NK-92 (cell line): ENCODE data around the gene FNDC1.
"Not testable (repeated sequence)": the region's sequence is repeated elsewhere in the genome, so short reads cannot be mapped to it uniquely, and the experiment has no call there.

ENCODE experiments used
- DNase-seq: peaks from one replicate; lab custom pipeline; 2025; ENCODE audit not compliant: unreplicated experiment; lab: John Stamatoyannopoulos, UW

FNDC1 gene

GRCh38 chr6:159255434-159255951 lies 86.3 kb downstream of the FNDC1 start:
- no peak for DNase-seq

GRCh38 chr6:159256128-159256527 lies 86.9 kb downstream of the FNDC1 start:
- DNase-seq, result no peak

- no peak for DNase-seq
Measured at GRCh38 chr6:159257846-159258245, 88.6 kb downstream of the FNDC1 start.

- no peak for DNase-seq
Measured at GRCh38 chr6:159259441-159260125, 90.4 kb downstream of the FNDC1 start.

- no peak for DNase-seq
Measured at GRCh38 chr6:159260208-159260607, 91.0 kb downstream of the FNDC1 start.

- DNase-seq, result no peak
Measured at GRCh38 chr6:159261995-159262394, 92.8 kb downstream of the FNDC1 start.

- DNase-seq, result no peak
Measured at GRCh38 chr6:159262586-159262985, 93.4 kb downstream of the FNDC1 start.

GRCh38 chr6:159267165-159267564 lies 98.0 kb downstream of the FNDC1 start:
- no peak for DNase-seq

GRCh38 chr6:159268511-159268910 lies 99.3 kb downstream of the FNDC1 start:
- DNase-seq, result no peak

GRCh38 chr6:159271257-159271656 lies 102.1 kb downstream of the FNDC1 start:
- DNase-seq, result no peak

- DNase-seq, result no peak
Measured at GRCh38 chr6:159278626-159279025, 109.4 kb downstream of the FNDC1 start.

GRCh38 chr6:159279790-159280277 lies 110.6 kb downstream of the FNDC1 start:
- no peak for DNase-seq

- DNase-seq, result no peak
Measured at GRCh38 chr6:159282421-159282820, 113.2 kb downstream of the FNDC1 start.

- not testable (repeated sequence) for DNase-seq
Measured at GRCh38 chr6:159284661-159285060, 115.5 kb downstream of the FNDC1 start.

GRCh38 chr6:159298840-159299239 lies 129.6 kb downstream of the FNDC1 start:
- DNase-seq, result no peak

GRCh38 chr6:159299566-159299965 lies 130.4 kb downstream of the FNDC1 start:
- no peak for DNase-seq

- no peak for DNase-seq
Measured at GRCh38 chr6:159301277-159301676, 132.1 kb downstream of the FNDC1 start.

GRCh38 chr6:159301810-159302593 lies 132.8 kb downstream of the FNDC1 start:
- DNase-seq, result no peak

GRCh38 chr6:159302594-159302992 lies 133.4 kb downstream of the FNDC1 start:
- DNase-seq, result no peak

GRCh38 chr6:159303159-159303558 lies 134.0 kb downstream of the FNDC1 start:
- DNase-seq, result no peak

- no peak for DNase-seq
Measured at GRCh38 chr6:159303784-159304183, 134.6 kb downstream of the FNDC1 start.

- no peak for DNase-seq
Measured at GRCh38 chr6:159304641-159305040, 135.4 kb downstream of the FNDC1 start.
